ENCODE measurements around the gene UPK1A.

The UPK1A gene

GRCh38 chr19:35666251-35666913 lies at the start of gene UPK1A:
Gene UPK1A (plus strand): TSS chr19:35666517. CDS start chr19:35666813, 296 bp downstream.
- no peak for DNase-seq

- DNase-seq = no peak
These were observed 47.5 kb upstream of the UPK1A start for GRCh38 chr19:35618857-35619256.

DNA sequence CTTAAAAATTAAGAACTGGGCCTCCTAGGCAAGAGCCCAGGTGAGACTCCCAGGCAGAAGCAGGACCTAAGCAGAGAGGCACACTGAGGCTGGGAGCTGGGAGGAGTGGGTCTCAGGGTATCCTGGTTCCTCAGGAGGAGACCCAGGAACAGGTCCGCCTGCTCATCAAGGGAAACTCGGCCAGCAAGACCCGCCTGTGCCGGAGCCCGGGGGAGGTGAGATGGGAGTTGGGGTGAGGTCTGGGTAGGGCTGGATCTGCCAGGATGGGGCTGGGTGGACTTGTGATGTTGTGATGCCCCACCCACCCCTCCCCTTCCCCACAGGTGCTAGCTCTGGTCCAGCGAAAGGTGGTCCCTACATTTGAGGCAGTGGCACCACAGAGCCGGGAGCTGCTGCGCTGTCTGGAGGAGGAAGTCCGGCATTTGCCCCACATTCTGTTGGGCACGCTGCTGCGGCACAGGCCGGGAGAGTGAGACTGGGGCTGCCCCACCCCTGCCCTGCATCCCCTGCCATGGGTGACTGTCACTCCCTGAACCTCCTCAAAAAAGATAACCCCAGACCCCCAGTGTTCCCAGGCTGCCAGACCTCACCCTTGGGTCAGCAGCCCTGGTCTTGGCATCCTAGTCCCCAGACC lies 46.9 kb upstream of the UPK1A start:
- DNase-seq = no peak

- DNase-seq = no peak
These were observed 46.3 kb upstream of the UPK1A start for GRCh38 chr19:35620001-35620400.

DNA sequence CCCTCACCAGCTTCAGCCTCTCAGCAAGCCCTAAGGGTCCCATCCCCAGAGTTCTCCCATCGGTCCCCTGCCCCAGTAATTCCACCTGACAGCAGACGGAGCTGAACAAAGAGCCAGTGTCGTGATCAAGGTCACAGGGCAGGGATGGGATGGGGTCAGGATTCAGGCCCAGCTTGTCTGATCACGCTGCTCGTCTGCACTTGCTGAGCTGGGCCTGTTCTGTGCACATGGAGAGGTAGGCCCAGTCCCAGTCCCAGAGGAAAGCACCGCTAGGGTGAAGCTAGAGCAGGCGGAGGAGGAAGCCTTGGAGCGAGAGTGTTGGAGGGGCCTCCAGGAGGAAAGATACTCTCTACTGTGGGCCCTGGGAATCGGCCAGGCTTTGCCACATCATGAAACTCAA lies 44.6 kb upstream of the UPK1A start:
- DNase-seq = no peak

GRCh38 chr19:35622750-35623149 lies 43.6 kb upstream of the UPK1A start:
- DNase-seq = no peak

GRCh38 chr19:35623327-35624010 lies 42.8 kb upstream of the UPK1A start:
- no peak for DNase-seq

DNA sequence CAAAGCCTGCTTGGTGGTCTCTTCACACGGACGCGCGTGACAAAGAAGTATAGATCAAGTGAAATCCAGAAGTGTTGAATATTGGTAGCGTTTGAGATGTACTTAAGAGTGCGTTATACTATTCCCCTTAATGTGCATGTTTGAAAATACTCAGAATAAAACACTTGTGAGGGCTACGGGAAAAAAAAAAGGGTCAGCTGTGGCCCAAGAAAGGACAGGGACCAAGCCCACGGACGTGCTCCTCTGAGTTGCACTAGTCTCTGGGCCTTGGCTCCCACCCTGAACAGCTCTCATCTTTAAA lies 38.1 kb upstream of the UPK1A start:
- DNase-seq = no peak

- peak; percentile 91 for DNase-seq
These were observed 37.6 kb upstream of the UPK1A start, which contains the start of gene RBM42 for GRCh38 chr19:35628565-35629331. Gene RBM42 (plus strand): TSS chr19:35629036. CDS start chr19:35629154, 118 bp downstream.

DNA sequence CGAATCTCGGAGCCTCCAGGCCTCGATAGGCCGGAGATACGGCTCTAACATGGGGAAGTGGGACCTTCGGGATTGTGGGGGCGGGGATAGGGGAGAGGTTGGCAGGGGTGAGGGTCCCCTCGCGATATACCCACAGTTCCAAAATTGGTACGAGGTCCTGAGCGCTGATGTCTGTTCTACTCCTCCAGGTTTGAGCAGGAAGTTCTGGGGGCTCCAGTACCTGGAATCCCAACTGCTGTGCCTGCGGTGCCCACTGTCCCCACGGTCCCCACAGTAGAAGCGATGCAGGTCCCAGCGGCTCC lies 37.0 kb upstream of the UPK1A start:
- no peak for DNase-seq

DNA sequence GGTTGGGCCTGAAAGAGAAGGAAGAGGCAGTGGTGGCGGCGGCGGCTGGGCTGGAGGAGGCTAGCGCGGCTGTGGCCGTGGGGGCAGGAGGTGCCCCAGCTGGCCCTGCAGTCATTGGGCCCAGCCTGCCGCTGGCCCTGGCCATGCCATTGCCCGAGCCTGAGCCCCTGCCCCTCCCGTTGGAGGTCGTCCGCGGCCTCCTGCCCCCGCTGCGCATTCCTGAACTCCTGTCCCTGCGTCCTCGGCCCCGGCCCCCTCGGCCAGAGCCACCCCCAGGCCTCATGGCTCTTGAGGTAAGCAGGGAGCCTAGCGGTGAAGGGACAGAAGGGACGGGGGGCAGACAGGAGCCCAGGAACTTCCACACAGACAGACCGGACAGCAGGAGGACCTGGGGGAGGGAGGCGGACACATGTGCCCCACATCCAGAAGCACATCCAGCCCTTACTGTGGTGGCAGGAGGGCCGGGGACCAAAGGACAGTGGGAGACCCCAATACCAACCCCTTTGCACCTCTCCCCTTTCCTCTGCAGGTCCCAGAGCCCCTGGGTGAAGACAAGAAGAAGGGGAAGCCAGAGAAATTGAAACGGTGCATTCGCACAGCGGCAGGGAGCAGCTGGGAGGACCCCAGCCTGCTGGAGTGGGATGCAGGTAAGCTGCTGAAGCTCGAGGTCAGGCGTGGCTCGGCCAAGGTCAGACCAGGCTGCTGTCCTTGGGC lies 32.4 kb upstream of the UPK1A start:
- DNase-seq = no peak

DNA sequence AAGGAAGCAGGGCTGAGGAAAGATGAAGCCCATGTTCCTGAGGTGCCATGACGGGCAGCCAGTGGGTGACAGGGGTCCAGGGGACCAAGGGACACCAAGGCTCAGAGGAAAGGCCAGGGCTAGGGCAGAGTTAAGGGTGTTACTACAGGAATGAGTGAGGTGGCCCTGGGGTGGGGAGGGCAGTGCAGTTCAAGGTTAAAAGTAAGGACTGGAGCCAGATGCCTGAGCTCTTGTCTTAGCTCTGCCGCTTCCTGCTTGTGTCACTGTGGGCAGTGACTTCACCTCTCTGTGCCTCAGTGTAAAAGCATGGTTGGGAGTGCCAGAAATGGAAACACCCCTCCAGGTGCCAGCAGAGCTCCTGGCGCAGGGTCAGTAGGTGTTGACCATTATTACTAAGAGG lies 29.7 kb upstream of the UPK1A start:
- no peak for DNase-seq

- DNase-seq = no peak
These were observed 29.2 kb upstream of the UPK1A start for GRCh38 chr19:35637165-35637564.

- DNase-seq = no peak
These were observed 27.0 kb upstream of the UPK1A start for GRCh38 chr19:35639321-35639639.

DNA sequence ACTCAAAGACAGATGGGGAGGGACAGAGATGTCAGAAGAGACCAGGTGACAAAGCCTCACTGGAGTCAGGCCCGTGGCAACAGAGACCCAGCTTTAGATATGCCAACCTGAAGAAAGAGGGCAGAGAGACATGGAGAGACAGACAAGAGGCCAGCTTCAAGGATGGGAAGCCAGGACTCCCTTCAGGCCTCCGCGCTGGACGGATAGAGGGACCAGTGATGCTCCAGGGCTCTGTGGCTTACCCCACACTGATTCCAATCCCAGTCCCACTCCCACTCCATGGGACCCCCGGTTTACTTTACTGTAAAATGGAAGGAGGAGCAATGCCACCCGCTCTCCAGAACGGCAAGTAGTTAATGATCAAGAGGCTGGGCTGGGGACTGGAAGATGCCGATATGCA lies 26.5 kb upstream of the UPK1A start:
- DNase-seq = no peak

DNA sequence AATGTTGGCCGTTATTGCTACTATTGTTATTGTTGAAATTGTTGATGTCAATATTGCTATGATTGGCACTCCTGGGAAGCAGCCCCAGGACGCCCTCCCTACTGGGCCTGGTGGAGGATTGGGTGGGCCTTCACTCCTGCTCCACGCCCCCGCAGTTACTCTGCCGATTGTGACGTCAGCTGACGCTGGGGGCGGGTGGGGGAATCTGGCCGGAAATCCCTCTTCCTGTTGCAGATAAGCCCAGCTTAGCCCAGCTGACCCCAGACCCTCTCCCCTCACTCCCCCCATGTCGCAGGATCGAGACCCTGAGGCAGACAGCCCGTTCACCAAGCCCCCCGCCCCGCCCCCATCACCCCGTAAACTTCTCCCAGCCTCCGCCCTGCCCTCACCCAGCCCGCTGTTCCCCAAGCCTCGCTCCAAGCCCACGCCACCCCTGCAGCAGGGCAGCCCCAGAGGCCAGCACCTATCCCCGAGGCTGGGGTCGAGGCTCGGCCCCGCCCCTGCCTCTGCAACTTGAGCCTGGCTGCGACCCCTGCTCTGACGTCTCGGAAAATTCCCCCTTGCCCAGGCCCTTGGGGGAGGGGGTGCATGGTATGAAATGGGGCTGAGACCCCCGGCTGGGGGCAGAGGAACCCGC lies 24.7 kb upstream of the UPK1A start, which contains the start of gene ETV2:
Gene ETV2, plus strand, starts transcription at position 231 of the 637 bp plus-strand sequence. CDS start 716 bp downstream, outside the sequence.
- no peak for DNase-seq

GRCh38 chr19:35642312-35642711 lies 24.0 kb upstream of the UPK1A start:
- no peak for DNase-seq

DNA sequence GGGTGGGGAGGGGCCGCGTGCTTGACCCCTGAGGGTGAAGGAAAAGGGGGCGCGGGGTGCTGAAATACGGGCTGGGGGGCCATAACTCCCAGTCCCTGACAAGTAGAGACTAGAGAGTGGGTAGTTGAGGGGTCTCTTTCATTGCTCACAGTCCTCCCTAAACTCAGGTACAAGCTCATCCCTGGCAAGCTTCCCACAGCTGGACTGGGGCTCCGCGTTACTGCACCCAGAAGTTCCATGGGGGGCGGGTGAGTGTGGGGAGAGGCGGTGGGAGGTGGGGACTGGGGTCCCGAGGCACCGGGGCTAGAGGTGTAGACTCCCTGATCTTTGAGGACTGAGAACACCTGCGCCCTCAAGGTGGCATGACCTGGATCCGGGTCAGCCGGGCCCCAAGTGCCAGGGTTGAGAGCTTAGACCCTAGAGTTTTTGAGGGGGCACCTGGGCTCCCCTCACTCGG lies 23.5 kb upstream of the UPK1A start:
- no peak for DNase-seq

- peak; percentile 36 for DNase-seq
These were observed 22.8 kb upstream of the UPK1A start for GRCh38 chr19:35643255-35644205.

DNA sequence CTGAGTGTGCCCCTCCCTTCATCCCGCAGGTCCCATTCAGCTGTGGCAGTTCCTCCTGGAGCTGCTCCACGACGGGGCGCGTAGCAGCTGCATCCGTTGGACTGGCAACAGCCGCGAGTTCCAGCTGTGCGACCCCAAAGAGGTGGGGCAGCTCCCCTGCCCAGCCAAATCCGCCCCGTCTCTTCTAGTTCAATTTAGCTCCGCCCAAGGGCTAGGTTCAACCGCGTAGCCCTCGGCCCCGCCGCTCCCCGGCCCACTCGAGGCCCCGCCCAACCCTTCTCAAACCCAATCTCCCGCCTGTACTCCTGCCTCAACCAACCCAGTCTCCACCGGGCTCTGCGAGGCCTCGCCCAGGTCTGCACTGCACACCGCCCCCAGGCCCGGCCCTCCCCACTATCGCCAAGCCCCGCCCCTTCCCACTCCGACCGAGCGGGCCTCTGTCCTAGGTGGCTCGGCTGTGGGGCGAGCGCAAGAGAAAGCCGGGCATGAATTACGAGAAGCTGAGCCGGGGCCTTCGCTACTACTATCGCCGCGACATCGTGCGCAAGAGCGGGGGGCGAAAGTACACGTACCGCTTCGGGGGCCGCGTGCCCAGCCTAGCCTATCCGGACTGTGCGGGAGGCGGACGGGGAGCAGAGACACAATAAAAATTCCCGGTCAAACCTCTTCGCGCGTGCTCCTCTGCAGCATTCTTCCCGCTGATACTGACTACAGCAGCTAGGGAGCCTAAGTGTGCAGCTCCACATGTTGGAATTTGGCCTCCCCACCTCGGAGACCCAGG lies 21.9 kb upstream of the UPK1A start:
- DNase-seq = peak; percentile 76

Measured in NCI-H1092 (cell line).